Esophagus squamous epithelium (tissue), 4 donors: ENCODE measurements around the gene GCNT2.

Experiments
- POLR2A ChIP-seq, 4 donors: fragments of 450-650 bp; IDR thresholded peaks; one replicate each; pipeline ENCODE4 v1.6.1; 2017; ENCODE audit warnings: antibody characterized with exemption in 4 of 4, mild to moderate bottlenecking in 4 of 4, moderate library complexity in 3 of 4
- TF ChIP-seq, protein P1 (sequence below), 6 experiments: fragments of 450-650 bp in 4 of 6; fragments of 200-600 bp in 2 of 6; sonication (generic) in 2 of 6; IDR thresholded peaks; one replicate each; pipeline ENCODE4 v1.5.1; 2016 to 2019; ENCODE audit warnings: antibody characterized with exemption in 6 of 6, mild to moderate bottlenecking in 4 of 6, moderate library complexity in 4 of 6

DNA sequence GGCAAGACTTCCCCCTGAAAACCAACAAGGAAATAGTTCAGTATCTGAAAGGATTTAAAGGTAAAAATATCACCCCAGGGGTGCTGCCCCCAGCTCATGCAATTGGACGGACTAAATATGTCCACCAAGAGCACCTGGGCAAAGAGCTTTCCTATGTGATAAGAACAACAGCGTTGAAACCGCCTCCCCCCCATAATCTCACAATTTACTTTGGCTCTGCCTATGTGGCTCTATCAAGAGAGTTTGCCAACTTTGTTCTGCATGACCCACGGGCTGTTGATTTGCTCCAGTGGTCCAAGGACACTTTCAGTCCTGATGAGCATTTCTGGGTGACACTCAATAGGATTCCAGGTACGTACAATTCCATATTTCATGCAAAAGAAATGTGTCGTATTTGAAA is 35.8 kb downstream of the GCNT2 start:
- TF ChIP-seq, protein P1, sequence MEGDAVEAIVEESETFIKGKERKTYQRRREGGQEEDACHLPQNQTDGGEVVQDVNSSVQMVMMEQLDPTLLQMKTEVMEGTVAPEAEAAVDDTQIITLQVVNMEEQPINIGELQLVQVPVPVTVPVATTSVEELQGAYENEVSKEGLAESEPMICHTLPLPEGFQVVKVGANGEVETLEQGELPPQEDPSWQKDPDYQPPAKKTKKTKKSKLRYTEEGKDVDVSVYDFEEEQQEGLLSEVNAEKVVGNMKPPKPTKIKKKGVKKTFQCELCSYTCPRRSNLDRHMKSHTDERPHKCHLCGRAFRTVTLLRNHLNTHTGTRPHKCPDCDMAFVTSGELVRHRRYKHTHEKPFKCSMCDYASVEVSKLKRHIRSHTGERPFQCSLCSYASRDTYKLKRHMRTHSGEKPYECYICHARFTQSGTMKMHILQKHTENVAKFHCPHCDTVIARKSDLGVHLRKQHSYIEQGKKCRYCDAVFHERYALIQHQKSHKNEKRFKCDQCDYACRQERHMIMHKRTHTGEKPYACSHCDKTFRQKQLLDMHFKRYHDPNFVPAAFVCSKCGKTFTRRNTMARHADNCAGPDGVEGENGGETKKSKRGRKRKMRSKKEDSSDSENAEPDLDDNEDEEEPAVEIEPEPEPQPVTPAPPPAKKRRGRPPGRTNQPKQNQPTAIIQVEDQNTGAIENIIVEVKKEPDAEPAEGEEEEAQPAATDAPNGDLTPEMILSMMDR (IDR thresholded peaks at IDR 0.05): no peak
- TF ChIP-seq POLR2A (IDR thresholded peaks at IDR 0.05): no peak
